PC-9 (cell line): ENCODE measurements around the gene PRIM1.

Experiments used
- EZH2 ChIP-seq: fragments of 200-600 bp; sonication (generic); IDR thresholded peaks from 2 replicates; pipeline ENCODE4 v1.8.0; 2017; ENCODE audit warnings: antibody characterized with exemption, low read depth
- TF ChIP-seq, protein P1 (sequence below): fragments of 200-600 bp; sonication (generic); conservative IDR thresholded peaks from 2 replicates; pipeline ENCODE4 v1.6.1; 2017; ENCODE audit warnings: mixed run types, antibody characterized with exemption, mild to moderate bottlenecking, moderate library complexity

DNA sequence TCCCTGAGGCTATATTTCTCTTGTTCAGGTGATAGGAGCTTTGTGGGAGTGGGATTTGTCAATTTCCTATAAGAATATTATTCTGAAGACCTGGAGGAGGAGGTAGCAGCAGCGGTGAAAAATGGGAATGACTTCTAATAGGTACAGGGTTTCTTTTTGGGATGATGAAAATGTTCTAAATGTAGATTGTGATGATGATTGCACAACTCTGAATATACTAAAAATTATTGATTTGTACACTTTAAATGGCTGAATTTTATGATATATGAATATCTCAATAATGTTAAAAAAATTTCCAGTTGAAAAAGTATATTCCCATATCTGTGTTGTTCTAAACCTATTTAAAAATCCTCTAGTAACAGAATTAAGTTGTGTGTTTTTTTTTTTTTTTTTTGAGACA, 33.8 kb upstream of the PRIM1 start:
- TF ChIP-seq, protein P1, sequence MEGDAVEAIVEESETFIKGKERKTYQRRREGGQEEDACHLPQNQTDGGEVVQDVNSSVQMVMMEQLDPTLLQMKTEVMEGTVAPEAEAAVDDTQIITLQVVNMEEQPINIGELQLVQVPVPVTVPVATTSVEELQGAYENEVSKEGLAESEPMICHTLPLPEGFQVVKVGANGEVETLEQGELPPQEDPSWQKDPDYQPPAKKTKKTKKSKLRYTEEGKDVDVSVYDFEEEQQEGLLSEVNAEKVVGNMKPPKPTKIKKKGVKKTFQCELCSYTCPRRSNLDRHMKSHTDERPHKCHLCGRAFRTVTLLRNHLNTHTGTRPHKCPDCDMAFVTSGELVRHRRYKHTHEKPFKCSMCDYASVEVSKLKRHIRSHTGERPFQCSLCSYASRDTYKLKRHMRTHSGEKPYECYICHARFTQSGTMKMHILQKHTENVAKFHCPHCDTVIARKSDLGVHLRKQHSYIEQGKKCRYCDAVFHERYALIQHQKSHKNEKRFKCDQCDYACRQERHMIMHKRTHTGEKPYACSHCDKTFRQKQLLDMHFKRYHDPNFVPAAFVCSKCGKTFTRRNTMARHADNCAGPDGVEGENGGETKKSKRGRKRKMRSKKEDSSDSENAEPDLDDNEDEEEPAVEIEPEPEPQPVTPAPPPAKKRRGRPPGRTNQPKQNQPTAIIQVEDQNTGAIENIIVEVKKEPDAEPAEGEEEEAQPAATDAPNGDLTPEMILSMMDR = no peak
- TF ChIP-seq EZH2 = no peak
